SK-N-MC (cell line): ENCODE data around the gene SLC2A6.

ENCODE experiments used
- EZH2 ChIP-seq: fragments of 200-600 bp; sonication (generic); IDR thresholded peaks from one replicate; pipeline ENCODE4 v1.6.1; 2017; ENCODE audit warnings: antibody characterized with exemption
- POLR2AphosphoS5 ChIP-seq: IDR thresholded peaks from 2 replicates; pipeline ENCODE4 v1.6.1; 2012; ENCODE audit warnings: mild to moderate bottlenecking, low read depth, low read length, borderline replicate concordance

- no peak for TF ChIP-seq EZH2
- TF ChIP-seq POLR2AphosphoS5 = peak; percentile 26; the same call in 1 of the 2 replicates
These were observed 47.9 kb upstream of the SLC2A6 start for GRCh38 chr9:133526721-133527321.
